G401 (cell line): ENCODE data around the gene INSIG1. TPM values are rescaled to one million over a fixed set of nuclear protein-coding genes. Genes with fewer than 3 reads are reported as not detected.

Source experiments
- DNase-seq: peaks from one replicate; pipeline ENCODE4 v3.0.0-alpha.2; 2015; ENCODE audit warnings: low spot score
- in situ Hi-C: cut with HindIII; loops from 2 replicates; pipeline ENCODE4 v1.10.0; 2016; ENCODE audit warnings: low sequenced_read_pairs, mixed read lengths
- total RNA-seq: library from RNA; depleted of rRNA; stranded (reverse); fragments of >200 nt; shearing (Covaris generic); gene quantifications from 2 replicates; pipeline ENCODE4 v1.2.3, GENCODE V29; 2014

INSIG1 gene
- total RNA-seq, 1 experiment from 2014 or later, result 69.1 TPM

- in situ Hi-C loops, result no loop called here
- no peak for DNase-seq
These were observed 43.0 kb downstream of the INSIG1 start for GRCh38 chr7:155340721-155341120.

- in situ Hi-C loops, result no loop called here
- no peak for DNase-seq
These were observed 43.8 kb downstream of the INSIG1 start for GRCh38 chr7:155341463-155341983.

- in situ Hi-C loops, result no loop called here
- no peak for DNase-seq
These were observed 44.6 kb downstream of the INSIG1 start for GRCh38 chr7:155342313-155342712.

GRCh38 chr7:155343150-155343549 lies 45.5 kb downstream of the INSIG1 start:
- in situ Hi-C loops, result no loop called here
- DNase-seq, result no peak

GRCh38 chr7:155343661-155344121 lies 46.0 kb downstream of the INSIG1 start:
- no peak for DNase-seq
- in situ Hi-C loops, result no loop called here

GRCh38 chr7:155344270-155344617 lies 46.6 kb downstream of the INSIG1 start:
- no peak for DNase-seq

GRCh38 chr7:155344618-155345433 lies 47.1 kb downstream of the INSIG1 start:
- in situ Hi-C loops, result no loop called here
- DNase-seq, result peak; percentile 81

More at GRCh38 chr7:155344270-155344617, 46.6 kb downstream of the INSIG1 start:
- in situ Hi-C loops, result no loop called here

- in situ Hi-C loops, result no loop called here
- no peak for DNase-seq
These were observed 47.8 kb downstream of the INSIG1 start for GRCh38 chr7:155345490-155345889.

GRCh38 chr7:155346285-155346684 lies 48.6 kb downstream of the INSIG1 start:
- no peak for DNase-seq
- in situ Hi-C loops, result no loop called here

- DNase-seq, result no peak
- in situ Hi-C loops, result no loop called here
These were observed 51.1 kb downstream of the INSIG1 start for GRCh38 chr7:155348806-155349205.

GRCh38 chr7:155349601-155350331 lies 52.1 kb downstream of the INSIG1 start:
- in situ Hi-C loops, result no loop called here
- DNase-seq, result no peak

- in situ Hi-C loops, result no loop called here
- DNase-seq, result no peak
These were observed 53.6 kb downstream of the INSIG1 start for GRCh38 chr7:155351120-155351870.

GRCh38 chr7:155352076-155352752 lies 54.5 kb downstream of the INSIG1 start:
- in situ Hi-C loops, result no loop called here
- DNase-seq, result no peak

- DNase-seq, result no peak
- in situ Hi-C loops, result no loop called here
These were observed 55.1 kb downstream of the INSIG1 start for GRCh38 chr7:155352753-155353115.

- in situ Hi-C loops, result no loop called here
- DNase-seq, result no peak
These were observed 55.7 kb downstream of the INSIG1 start for GRCh38 chr7:155353256-155353897.

GRCh38 chr7:155354371-155355048 lies 56.8 kb downstream of the INSIG1 start:
- in situ Hi-C loops, result no loop called here
- no peak for DNase-seq

- DNase-seq, result no peak
- in situ Hi-C loops, result no loop called here
These were observed 57.5 kb downstream of the INSIG1 start for GRCh38 chr7:155355176-155355575.

- in situ Hi-C loops, result no loop called here
- DNase-seq, result no peak
These were observed 58.1 kb downstream of the INSIG1 start for GRCh38 chr7:155355745-155356144.
